ENCODE data around the gene BUB3.

The BUB3 gene

DNA sequence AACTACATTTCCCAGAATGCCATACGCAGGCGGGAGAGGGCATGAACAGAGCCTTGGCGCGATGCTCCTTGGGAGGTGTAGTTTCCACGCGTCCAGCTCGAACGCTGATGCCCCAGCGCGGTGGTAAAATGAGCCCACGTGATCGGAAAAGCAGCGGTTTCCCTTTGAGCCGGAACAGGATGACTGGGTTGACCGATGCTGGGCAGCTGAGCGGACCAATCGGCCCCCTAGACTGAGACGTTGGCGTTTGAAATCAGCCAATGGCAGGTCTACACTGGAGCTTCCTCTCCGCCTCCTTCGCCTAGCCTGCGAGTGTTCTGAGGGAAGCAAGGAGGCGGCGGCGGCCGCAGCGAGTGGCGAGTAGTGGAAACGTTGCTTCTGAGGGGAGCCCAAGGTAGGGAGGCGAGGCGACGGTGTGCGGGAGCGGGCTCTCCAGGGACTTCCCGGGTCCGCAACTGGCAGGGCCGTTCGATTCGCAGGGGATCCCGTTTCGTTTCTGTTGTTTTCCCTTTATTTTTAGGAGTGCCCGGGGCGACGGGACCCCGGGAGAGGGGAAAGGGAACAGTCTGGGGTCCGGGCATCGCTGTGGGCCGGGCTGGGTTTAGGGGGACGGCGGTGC is at the start of gene BUB3:
TSS of gene BUB3 (plus strand) at position 311 of the 619 bp plus-strand sequence. CDS start 516 bp downstream, outside the sequence.
- DNase-seq (ENCODE audit: low spot score) = peak; percentile 98

- no peak for DNase-seq (ENCODE audit: low spot score)
These were observed 44.7 kb upstream of the BUB3 start for GRCh38 chr10:123109466-123109865.

DNA sequence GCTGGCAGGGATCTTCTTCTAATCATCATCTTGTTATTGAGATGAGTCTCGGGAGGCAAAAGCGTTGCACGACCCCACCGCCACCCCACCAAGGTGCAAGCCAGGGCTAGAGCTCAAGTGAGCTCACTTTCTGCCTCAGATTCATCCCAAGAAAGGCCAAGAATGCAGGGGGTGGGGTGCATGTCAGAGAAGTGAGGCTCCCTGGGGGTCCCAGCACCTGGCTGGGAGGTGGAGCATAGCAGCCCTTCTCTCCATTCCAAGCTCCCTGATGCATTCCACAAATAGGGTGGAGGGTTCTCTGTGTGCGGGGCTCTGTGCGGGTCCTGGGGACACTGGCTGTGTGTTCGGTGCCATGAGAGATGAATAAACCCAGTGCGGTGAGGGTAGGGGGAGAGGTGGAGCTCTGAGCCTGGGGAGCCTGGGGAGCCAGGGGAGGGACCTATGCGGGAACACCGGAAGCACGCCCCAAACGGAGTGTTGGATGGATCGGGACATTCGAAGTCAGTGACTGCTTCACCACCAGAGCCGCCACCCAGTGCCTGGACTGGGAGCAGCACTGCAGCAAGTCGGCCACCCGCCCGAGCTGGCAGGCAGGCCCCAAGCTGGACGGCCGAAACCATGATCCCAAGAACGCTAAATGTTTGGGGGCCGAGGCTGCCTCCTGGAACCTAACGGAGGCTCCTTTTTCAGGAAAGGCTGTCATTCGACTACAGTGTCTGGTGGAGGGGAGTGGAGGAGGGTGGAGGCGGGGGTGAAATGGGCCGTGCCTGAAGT is 36.4 kb upstream of the BUB3 start:
- DNase-seq (ENCODE audit: low spot score) = no peak

DNA sequence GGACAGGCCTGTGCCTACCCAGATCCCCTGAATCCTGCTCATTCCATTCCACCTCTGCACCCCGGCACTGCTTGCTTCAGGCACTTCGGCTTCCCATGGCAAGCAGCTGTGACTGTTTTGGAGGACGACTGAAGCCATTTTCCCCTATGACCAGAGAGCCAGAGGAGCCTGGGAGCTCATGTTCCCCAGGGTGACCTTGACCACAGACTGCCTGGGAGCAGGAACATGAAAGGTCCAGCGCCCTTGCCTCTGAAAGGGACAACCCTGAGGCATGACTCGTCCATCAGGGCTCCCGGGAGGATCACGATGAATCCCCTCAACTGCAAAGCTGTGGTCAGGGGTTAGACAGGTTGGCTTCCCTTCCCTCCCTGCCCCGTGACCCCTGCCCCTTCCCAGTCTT is 35.1 kb upstream of the BUB3 start:
- no peak for DNase-seq (ENCODE audit: low spot score)

GRCh38 chr10:123126246-123126645 is 28.0 kb upstream of the BUB3 start:
- no peak for DNase-seq (ENCODE audit: low spot score)

DNA sequence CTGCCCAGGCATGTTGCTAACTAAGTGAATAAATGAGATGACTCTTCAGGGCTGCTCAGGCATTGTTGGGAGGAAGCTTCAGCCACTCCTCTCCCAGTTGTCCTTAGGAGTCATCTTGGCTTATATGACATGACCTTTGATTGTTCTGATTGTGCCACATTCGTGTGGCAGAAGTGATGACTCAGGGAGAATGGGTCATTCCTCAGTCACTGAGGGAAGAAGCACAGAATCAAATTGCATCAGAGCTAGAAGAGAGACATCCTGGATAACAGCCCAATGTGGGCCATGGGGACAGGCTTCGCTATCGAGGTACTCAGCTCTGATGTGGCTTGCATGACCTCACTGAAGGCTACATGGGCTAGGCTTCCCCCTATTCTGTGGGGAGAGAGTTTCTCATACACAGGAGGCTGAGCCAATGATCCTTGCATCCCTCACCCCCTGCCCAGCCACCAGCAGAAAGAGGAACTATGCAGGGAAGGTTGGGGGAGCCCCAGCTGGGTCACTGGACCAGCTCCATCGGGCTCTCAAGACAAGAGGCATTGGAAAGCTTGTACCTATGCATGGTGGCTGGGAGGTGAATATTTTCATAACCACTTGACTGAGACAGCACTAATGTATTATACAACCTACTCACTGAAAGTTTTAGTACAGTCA is 24.5 kb upstream of the BUB3 start:
- no peak for DNase-seq (ENCODE audit: low spot score)

DNA sequence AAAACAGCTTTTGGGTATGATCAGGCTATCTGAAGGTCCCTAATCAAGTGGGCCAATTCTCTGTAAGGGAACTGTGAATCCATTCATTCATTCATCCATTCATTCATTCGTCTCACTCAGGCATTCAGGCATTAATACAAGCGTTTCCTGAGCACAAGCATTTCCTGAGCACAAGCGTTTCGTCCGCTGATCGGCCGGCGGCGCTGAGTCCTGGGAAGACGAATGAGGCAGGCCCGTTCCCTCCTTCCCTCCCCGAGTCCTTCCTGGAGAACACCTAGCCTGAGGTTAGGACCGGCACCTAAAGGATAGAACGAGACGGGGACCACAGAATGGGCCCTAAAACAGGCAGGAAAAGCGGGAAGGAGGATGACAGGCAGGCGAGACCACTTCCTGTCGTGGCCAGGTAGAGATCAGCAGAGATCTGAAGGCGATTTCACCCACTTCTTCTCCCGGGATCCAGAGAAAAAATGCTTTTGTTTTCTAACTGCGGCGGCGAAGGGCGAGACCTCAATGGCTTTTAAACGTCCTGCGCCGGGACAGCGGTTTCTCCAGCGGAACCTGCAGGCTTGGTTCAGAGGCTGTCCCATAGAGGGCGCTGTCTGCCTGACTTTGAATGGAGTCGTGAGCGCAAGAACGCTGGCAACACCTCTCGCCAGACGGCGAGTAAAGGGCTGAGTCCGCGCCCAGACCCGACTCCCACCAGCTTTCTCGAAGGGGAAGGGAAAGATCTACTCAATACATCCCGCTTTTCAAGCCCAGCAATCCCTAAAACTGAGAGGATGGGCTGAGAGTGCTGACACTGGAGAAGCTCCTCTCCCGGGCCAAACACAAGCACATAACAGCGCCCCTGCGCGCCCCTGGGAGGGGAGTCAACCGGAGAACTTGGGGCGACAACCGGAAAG is 21.4 kb upstream of the BUB3 start:
- DNase-seq (ENCODE audit: low spot score) = peak; percentile 91

GRCh38 chr10:123133541-123134342 is 20.5 kb upstream of the BUB3 start:
- DNase-seq (ENCODE audit: low spot score) = no peak

- DNase-seq (ENCODE audit: low spot score) = no peak
These were observed 19.8 kb upstream of the BUB3 start for GRCh38 chr10:123134343-123134914.

DNA sequence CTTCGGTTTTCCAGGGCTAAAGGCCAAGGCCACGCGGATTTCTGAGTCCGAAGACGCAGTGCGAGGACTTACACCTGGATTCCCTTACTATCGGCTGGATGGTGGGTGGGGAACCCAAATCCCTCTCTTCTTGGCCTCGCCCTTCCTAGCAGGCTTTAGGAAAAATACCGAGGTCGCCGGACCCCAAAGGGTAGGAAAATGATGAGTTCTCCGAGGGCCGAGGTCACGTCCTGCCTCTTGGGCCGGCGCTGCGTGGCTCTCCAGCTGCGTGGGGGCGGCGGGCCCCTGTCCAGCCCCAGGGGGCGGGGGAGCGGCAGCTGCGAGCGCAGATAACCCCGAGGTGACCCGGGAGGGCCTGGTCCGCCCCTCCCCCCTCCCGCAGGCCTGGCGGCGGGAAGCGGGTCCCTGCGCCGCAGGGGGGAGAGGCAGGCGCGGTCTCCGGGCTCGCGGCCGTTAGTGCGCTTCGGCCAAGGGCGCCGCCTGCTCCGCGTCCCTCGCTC is 19.2 kb upstream of the BUB3 start:
- no peak for DNase-seq (ENCODE audit: low spot score)

DNA sequence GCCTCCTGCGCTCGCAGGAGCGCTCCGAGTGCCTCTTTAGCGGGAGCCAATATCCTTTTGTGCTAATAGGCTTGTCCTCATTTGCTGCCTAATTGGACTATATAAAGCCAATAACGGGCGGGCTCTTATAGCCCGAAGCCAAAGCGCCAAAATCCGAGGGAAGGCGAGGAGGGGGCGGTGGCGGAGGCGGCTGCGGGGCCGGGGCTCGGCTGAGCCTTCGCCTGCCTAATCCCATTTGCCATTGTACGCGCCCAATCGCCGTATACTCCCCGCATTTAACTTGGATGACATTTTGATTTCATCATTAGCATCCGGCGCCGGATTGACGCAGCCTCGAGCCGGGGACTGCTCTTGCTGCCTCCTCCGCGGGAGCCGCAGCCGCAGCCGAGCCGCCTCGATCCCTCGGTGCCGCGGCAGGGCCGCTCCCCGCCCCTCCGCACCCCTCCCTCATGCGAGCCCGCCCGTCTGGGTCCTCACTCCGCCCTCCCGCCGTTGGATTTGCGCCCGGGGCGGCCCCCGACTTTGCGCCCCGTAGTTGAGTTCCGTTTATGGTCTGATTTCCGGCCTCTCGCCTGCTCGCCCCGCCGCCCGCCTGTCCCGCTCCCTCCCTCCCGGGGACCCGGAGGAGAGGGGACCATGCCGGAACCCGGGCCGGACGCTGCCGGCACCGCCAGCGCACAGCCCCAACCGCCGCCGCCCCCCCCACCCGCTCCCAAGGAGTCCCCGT is 18.6 kb upstream of the BUB3 start, which contains the start of gene HMX3:
TSS of gene HMX3 (plus strand) at position 556 of the 727 bp plus-strand sequence. CDS start at position 637, 81 bp downstream.
- peak; percentile 45 for DNase-seq (ENCODE audit: low spot score)

GRCh38 chr10:123136221-123136805 is 17.9 kb upstream of the BUB3 start:
- DNase-seq (ENCODE audit: low spot score) = no peak

DNA sequence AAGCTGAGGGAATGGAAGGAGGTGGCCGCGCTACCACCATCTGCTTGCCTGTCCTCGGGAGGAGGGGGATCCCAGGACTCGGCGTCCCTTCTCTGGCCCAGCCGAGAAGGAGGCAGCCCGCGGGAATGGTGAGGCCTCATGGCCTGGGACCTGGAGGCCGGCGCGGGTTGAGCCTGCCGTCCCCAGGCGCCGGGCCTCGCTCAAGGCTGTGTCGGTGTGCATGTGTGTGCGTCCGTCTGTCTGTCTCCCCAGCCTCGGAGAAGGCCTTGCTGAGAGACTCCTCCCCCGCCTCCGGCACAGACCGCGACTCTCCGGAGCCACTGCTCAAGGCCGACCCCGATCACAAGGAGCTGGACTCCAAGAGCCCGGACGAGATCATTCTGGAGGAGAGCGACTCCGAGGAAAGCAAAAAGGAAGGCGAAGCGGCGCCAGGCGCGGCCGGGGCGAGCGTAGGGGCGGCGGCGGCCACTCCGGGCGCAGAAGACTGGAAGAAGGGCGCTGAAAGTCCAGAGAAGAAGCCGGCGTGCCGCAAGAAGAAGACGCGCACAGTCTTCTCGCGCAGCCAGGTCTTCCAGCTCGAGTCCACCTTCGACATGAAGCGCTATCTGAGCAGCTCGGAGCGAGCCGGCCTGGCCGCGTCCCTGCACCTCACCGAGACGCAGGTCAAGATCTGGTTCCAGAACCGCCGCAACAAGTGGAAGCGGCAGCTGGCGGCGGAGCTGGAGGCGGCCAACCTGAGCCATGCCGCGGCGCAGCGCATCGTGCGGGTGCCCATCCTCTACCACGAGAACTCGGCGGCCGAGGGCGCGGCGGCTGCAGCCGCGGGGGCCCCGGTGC is 17.2 kb upstream of the BUB3 start:
- DNase-seq (ENCODE audit: low spot score) = no peak

DNA sequence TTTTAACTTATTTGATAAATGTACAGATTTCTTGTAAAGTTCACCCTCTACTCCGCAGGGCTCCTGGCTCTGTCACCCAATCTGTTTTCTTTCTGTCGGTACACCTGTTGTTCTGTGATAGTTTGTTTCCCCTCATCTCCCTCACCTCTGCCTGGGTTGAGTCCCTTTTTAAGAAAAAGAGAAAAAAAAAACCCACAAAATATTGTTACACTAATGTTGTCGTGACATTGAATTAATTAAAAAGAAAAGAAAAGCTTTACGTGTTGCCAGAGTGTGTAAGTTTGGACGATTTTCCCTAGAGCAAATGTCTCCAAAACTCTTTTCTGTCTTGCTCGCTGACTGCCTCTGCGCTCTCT is 15.1 kb upstream of the BUB3 start:
- DNase-seq (ENCODE audit: low spot score) = no peak

GRCh38 chr10:123139521-123140163 is 14.6 kb upstream of the BUB3 start:
- no peak for DNase-seq (ENCODE audit: low spot score)

GRCh38 chr10:123140164-123140982 is 13.8 kb upstream of the BUB3 start:
- no peak for DNase-seq (ENCODE audit: low spot score)

- DNase-seq (ENCODE audit: low spot score) = no peak
These were observed 13.2 kb upstream of the BUB3 start for GRCh38 chr10:123140983-123141390.
